SJCRH30 (cell line): Measurements from ENCODE around the gene STRA8. TPM values are rescaled to one million over a fixed set of nuclear protein-coding genes. Genes with fewer than 3 reads are reported as not detected.

Experiments used
- DNase-seq, 2 experiments: peaks; one replicate each; pipeline ENCODE4 v3.0.0-alpha.2; 2015 to 2020
- H3K27ac ChIP-seq: fragments of 250-450 bp; sonication (Bioruptor Pico); 2 replicates; pipeline ENCODE4 v1.5.1; 2020; ENCODE audit warnings: mild to moderate bottlenecking, moderate library complexity
- H3K27me3 ChIP-seq: fragments of 250-450 bp; sonication (Bioruptor Pico); 2 replicates; pipeline ENCODE4 v1.5.1; 2020; ENCODE audit warnings: mild to moderate bottlenecking, moderate library complexity
- H3K36me3 ChIP-seq: fragments of 250-450 bp; sonication (Bioruptor Pico); 2 replicates; pipeline ENCODE4 v1.5.1; 2020; ENCODE audit warnings: mild to moderate bottlenecking, moderate library complexity
- H3K4me1 ChIP-seq: fragments of 250-450 bp; sonication (Bioruptor Pico); 2 replicates; pipeline ENCODE4 v1.5.1; 2020; ENCODE audit warnings: mild to moderate bottlenecking, moderate library complexity
- H3K4me3 ChIP-seq: fragments of 250-450 bp; sonication (Bioruptor Pico); 2 replicates; pipeline ENCODE4 v1.5.1; 2020; ENCODE audit warnings: mild to moderate bottlenecking, moderate library complexity
- H3K9me3 ChIP-seq: fragments of 250-450 bp; sonication (Bioruptor Pico); replicated peaks from 2 replicates; pipeline ENCODE4 v1.5.1; 2020; ENCODE audit warnings: mild to moderate bottlenecking, moderate library complexity
- total RNA-seq: library from RNA; depleted of rRNA; stranded (reverse); fragments of >200 nt; shearing (Covaris generic); gene quantifications from 2 replicates; pipeline ENCODE4 v1.2.3, GENCODE V29; 2014

STRA8 gene
- total RNA-seq, 1 experiment from 2014 or later = not detected

- Histone ChIP-seq H3K9me3 (no peaks in the 10 kb centered on the region), H3K27ac (no peak overlapping the region), H3K36me3 (no peaks in the 10 kb centered on the region), H3K4me1 (peaks cover 13% of the 10 kb centered on the region), H3K27me3 (no peaks in the 10 kb centered on the region; the same call in 1 of the 2 replicates), H3K4me3 (no peak overlapping the region)
- DNase-seq = peak; percentile 61 to 80
Observed at GRCh38 chr7:135240441-135240840, 6.8 kb downstream of the STRA8 start.

- no peak for DNase-seq
- Histone ChIP-seq H3K4me1 (peaks cover 13% of the 10 kb centered on the region), H3K36me3 (no peaks in the 10 kb centered on the region), H3K27ac (no peak overlapping the region), H3K9me3 (no peaks in the 10 kb centered on the region), H3K4me3 (no peak overlapping the region), H3K27me3 (no peaks in the 10 kb centered on the region; the same call in 1 of the 2 replicates)
Observed at GRCh38 chr7:135242096-135242684, 8.6 kb downstream of the STRA8 start.

- DNase-seq = no peak
Observed at GRCh38 chr7:135245226-135246190, 11.9 kb downstream of the STRA8 start.

GRCh38 chr7:135246191-135246825 is 12.7 kb downstream of the STRA8 start:
- Histone ChIP-seq H3K4me1 (no peaks in the 10 kb centered on the region), H3K9me3 (no peaks in the 10 kb centered on the region), H3K27ac (no peak overlapping the region), H3K4me3 (no peak overlapping the region; the same call in 1 of the 2 replicates), H3K36me3 (no peaks in the 10 kb centered on the region), H3K27me3 (no peaks in the 10 kb centered on the region)
- no peak for DNase-seq

More at GRCh38 chr7:135245226-135246190, 11.9 kb downstream of the STRA8 start:
- no peak overlapping the region for H3K4me3 ChIP-seq
- no peak overlapping the region for H3K27ac ChIP-seq
- no peaks in the 10 kb centered on the region for H3K9me3 ChIP-seq
- no peaks in the 10 kb centered on the region for H3K36me3 ChIP-seq
- no peaks in the 10 kb centered on the region; the same call in 1 of the 2 replicates for H3K27me3 ChIP-seq
- H3K4me1 ChIP-seq = peaks cover 3% of the 10 kb centered on the region; the same call in 1 of the 2 replicates

- Histone ChIP-seq H3K36me3 (no peaks in the 10 kb centered on the region), H3K4me1 (no peaks in the 10 kb centered on the region), H3K27ac (peak overlapping the region; percentile 69), H3K9me3 (no peaks in the 10 kb centered on the region), H3K4me3 (peak overlapping the region; percentile 58), H3K27me3 (no peaks in the 10 kb centered on the region)
- DNase-seq = no peak
Observed at GRCh38 chr7:135247746-135248471, 14.3 kb downstream of the STRA8 start.

- H3K4me3 ChIP-seq = no peak overlapping the region
- H3K27ac ChIP-seq = no peak overlapping the region
- H3K27me3 ChIP-seq = no peaks in the 10 kb centered on the region
- H3K4me1 ChIP-seq = peaks cover 4% of the 10 kb centered on the region
- H3K9me3 ChIP-seq = no peaks in the 10 kb centered on the region
- H3K36me3 ChIP-seq = no peaks in the 10 kb centered on the region
- no peak for DNase-seq
Observed at GRCh38 chr7:135248546-135248945, 14.9 kb downstream of the STRA8 start.

GRCh38 chr7:135251496-135252391 is 18.1 kb downstream of the STRA8 start:
- Histone ChIP-seq H3K4me1 (peaks cover 22% of the 10 kb centered on the region), H3K4me3 (no peak overlapping the region), H3K27ac (no peak overlapping the region), H3K27me3 (no peaks in the 10 kb centered on the region), H3K36me3 (no peaks in the 10 kb centered on the region), H3K9me3 (no peaks in the 10 kb centered on the region)
- no peak for DNase-seq

- peak; percentile 83 to 85 for DNase-seq
- peak overlapping the region; percentile 92 for H3K27ac ChIP-seq
Observed at GRCh38 chr7:135253851-135254771, 20.5 kb downstream of the STRA8 start.

GRCh38 chr7:135257790-135258189 is 24.2 kb downstream of the STRA8 start:
- no peaks in the 10 kb centered on the region for H3K36me3 ChIP-seq
- H3K4me1 ChIP-seq = peaks cover 30% of the 10 kb centered on the region
- H3K27me3 ChIP-seq = no peaks in the 10 kb centered on the region
- DNase-seq = no peak
- no peaks in the 10 kb centered on the region for H3K9me3 ChIP-seq
- no peak overlapping the region for H3K27ac ChIP-seq
- H3K4me3 ChIP-seq = no peak overlapping the region

More at GRCh38 chr7:135253851-135254771, 20.5 kb downstream of the STRA8 start:
- no peaks in the 10 kb centered on the region for H3K36me3 ChIP-seq
- no peaks in the 10 kb centered on the region for H3K27me3 ChIP-seq
- H3K4me3 ChIP-seq = no peak overlapping the region; the same call in 1 of the 2 replicates
- no peaks in the 10 kb centered on the region for H3K9me3 ChIP-seq
- peaks cover 22% of the 10 kb centered on the region for H3K4me1 ChIP-seq

- Histone ChIP-seq H3K27me3 (no peaks in the 10 kb centered on the region), H3K36me3 (no peaks in the 10 kb centered on the region), H3K9me3 (no peaks in the 10 kb centered on the region), H3K27ac (no peak overlapping the region), H3K4me1 (peaks cover 26% of the 10 kb centered on the region), H3K4me3 (no peak overlapping the region)
- no peak for DNase-seq
Observed at GRCh38 chr7:135258585-135258984, 24.9 kb downstream of the STRA8 start.

GRCh38 chr7:135259702-135260101 is 26.1 kb downstream of the STRA8 start:
- H3K27ac ChIP-seq = no peak overlapping the region
- peaks cover 4% of the 10 kb centered on the region; the same call in 1 of the 2 replicates for H3K9me3 ChIP-seq
- H3K4me1 ChIP-seq = peaks cover 14% of the 10 kb centered on the region
- DNase-seq = no peak
- H3K4me3 ChIP-seq = no peak overlapping the region
- H3K27me3 ChIP-seq = no peaks in the 10 kb centered on the region
- H3K36me3 ChIP-seq = no peaks in the 10 kb centered on the region

- Histone ChIP-seq H3K27ac (no peak overlapping the region), H3K4me1 (peaks cover 8% of the 10 kb centered on the region; the same call in 1 of the 2 replicates), H3K9me3 (peaks cover 5% of the 10 kb centered on the region; the same call in 1 of the 2 replicates), H3K4me3 (no peak overlapping the region), H3K27me3 (no peaks in the 10 kb centered on the region), H3K36me3 (no peaks in the 10 kb centered on the region)
- no peak for DNase-seq
Observed at GRCh38 chr7:135260470-135260869, 26.8 kb downstream of the STRA8 start.
